HG03439 (cell line): Measurements from ENCODE around the gene ZNF678.
"Not testable (repeated sequence)": the region's sequence is repeated elsewhere in the genome, so short reads cannot be mapped to it uniquely, and the experiment has no call there.

Source experiments
- ATAC-seq: cut with Tn5 transposase; IDR thresholded peaks from one replicate; pipeline ENCODE4 v1.9.1; 2021; ENCODE audit warnings: mild to moderate bottlenecking, moderate library complexity; ENCODE audit not compliant: unreplicated experiment

ZNF678 gene

GRCh38 chr1:227549892-227550291, 13.5 kb upstream of the ZNF678 start:
- ATAC-seq: no peak

- not testable (repeated sequence) for ATAC-seq
Measured at GRCh38 chr1:227551881-227552280, 11.5 kb upstream of the ZNF678 start.

GRCh38 chr1:227556288-227556687, 7.1 kb upstream of the ZNF678 start:
- ATAC-seq: no peak

GRCh38 chr1:227557962-227558725, 5.2 kb upstream of the ZNF678 start:
- ATAC-seq: no peak

- no peak for ATAC-seq
Measured at GRCh38 chr1:227558732-227559262, 4.6 kb upstream of the ZNF678 start.

GRCh38 chr1:227559499-227559898, 3.9 kb upstream of the ZNF678 start:
- no peak for ATAC-seq

GRCh38 chr1:227559926-227560325, 3.4 kb upstream of the ZNF678 start:
- ATAC-seq: no peak

GRCh38 chr1:227560393-227561173, 2.8 kb upstream of the ZNF678 start:
- no peak for ATAC-seq

- no peak for ATAC-seq
Measured at GRCh38 chr1:227561241-227561907, 2.0 kb upstream of the ZNF678 start.

- no peak for ATAC-seq
Measured at GRCh38 chr1:227562037-227562436, 1.3 kb upstream of the ZNF678 start.

GRCh38 chr1:227562933-227563323, 428 bp upstream of the ZNF678 start:
- ATAC-seq: no peak

- no peak for ATAC-seq
Measured at GRCh38 chr1:227567256-227567655, 3.9 kb downstream of the ZNF678 start.

GRCh38 chr1:227568593-227568992, 5.2 kb downstream of the ZNF678 start:
- ATAC-seq: no peak

- ATAC-seq: no peak
Measured at GRCh38 chr1:227572752-227573151, 9.4 kb downstream of the ZNF678 start.

GRCh38 chr1:227574926-227575325, 11.6 kb downstream of the ZNF678 start:
- ATAC-seq: no peak

- no peak for ATAC-seq
Measured at GRCh38 chr1:227576189-227576588, 12.8 kb downstream of the ZNF678 start.

GRCh38 chr1:227577500-227577899, 14.1 kb downstream of the ZNF678 start:
- ATAC-seq: no peak

GRCh38 chr1:227583354-227583753, 20.0 kb downstream of the ZNF678 start:
- no peak for ATAC-seq

- no peak for ATAC-seq
Measured at GRCh38 chr1:227586733-227587132, 23.4 kb downstream of the ZNF678 start.

GRCh38 chr1:227587968-227588367, 24.6 kb downstream of the ZNF678 start:
- ATAC-seq: no peak

- ATAC-seq: not testable (repeated sequence)
Measured at GRCh38 chr1:227588769-227589168, 25.4 kb downstream of the ZNF678 start.
